Measurements from ENCODE around the gene ISCA2.

DNA sequence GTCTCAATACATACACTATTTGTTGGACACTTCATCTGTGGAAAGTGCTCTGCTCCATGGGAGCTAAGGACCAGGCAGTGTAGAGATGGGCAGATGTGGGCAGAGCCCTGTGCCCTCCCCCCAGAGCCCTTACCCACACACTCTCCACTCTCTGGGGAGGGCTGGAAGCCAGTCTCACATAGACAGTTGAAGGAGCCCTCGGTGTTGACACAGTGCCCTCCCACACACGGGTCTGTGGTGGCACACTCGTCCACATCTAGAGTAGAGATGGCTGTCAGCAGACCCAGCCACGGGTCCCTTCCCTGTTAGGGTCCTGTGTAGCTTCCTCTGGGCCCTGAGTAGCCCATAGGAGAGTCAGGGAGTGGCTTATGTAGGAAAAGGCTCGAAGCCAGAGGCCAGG, 14.3 kb downstream of the ISCA2 start:
- TF ChIP-seq SPI1 (IDR thresholded peaks at IDR 0.05; ENCODE audit: low read depth, low read length) (no peak), POLR2A (IDR thresholded peaks at IDR 0.05; ENCODE audit: low read depth, low read length) (no peak), POLR2AphosphoS5 (IDR thresholded peaks at IDR 0.05; ENCODE audit: low read depth, low read length) (no peak)
